NCI-H748 (cell line): ENCODE data around the gene EHD4.
A peak's percentile ranks its signal among the peaks of the same experiment; 100 is the strongest.

Source experiments
- DNase-seq: peaks from one replicate; lab custom pipeline; 2025; ENCODE audit not compliant: unreplicated experiment; lab: John Stamatoyannopoulos, UW

EHD4 gene

GRCh38 chr15:41995476-41995855 lies 23.1 kb upstream of the EHD4 start:
- DNase-seq: no peak

GRCh38 chr15:41994772-41995475 lies 22.6 kb upstream of the EHD4 start:
- DNase-seq: no peak

- no peak for DNase-seq
These were observed 21.9 kb upstream of the EHD4 start for GRCh38 chr15:41994171-41994650.

GRCh38 chr15:41993472-41994170 lies 21.3 kb upstream of the EHD4 start:
- no peak for DNase-seq

GRCh38 chr15:41992803-41993190 lies 20.4 kb upstream of the EHD4 start:
- no peak for DNase-seq

- no peak for DNase-seq
These were observed 19.9 kb upstream of the EHD4 start for GRCh38 chr15:41992151-41992802.

- no peak for DNase-seq
These were observed 18.3 kb upstream of the EHD4 start for GRCh38 chr15:41990691-41991090.

GRCh38 chr15:41990243-41990605 lies 17.9 kb upstream of the EHD4 start:
- DNase-seq: no peak

GRCh38 chr15:41989573-41990242 lies 17.4 kb upstream of the EHD4 start:
- peak; percentile 54 for DNase-seq

- no peak for DNase-seq
These were observed 16.7 kb upstream of the EHD4 start for GRCh38 chr15:41988896-41989572.

- DNase-seq: no peak
These were observed 15.5 kb upstream of the EHD4 start for GRCh38 chr15:41987925-41988275.

GRCh38 chr15:41987246-41987924 lies 15.0 kb upstream of the EHD4 start:
- DNase-seq: no peak

- no peak for DNase-seq
These were observed 13.1 kb upstream of the EHD4 start for GRCh38 chr15:41985236-41986160.

- DNase-seq: no peak
These were observed 12.3 kb upstream of the EHD4 start for GRCh38 chr15:41984622-41985021.

GRCh38 chr15:41983621-41984571 lies 11.5 kb upstream of the EHD4 start:
- DNase-seq: no peak

- DNase-seq: no peak
These were observed 10.9 kb upstream of the EHD4 start for GRCh38 chr15:41983221-41983620.

GRCh38 chr15:41982133-41982930 lies 10.0 kb upstream of the EHD4 start:
- no peak for DNase-seq
